AG04449 (cell line): Measurements from ENCODE around the gene ADSS2.

Experiments
- CTCF ChIA-PET: fragments of 350-600 bp; formaldehyde crosslinking; extraction: SDS; loops from one replicate; lab custom pipeline; 2021; ENCODE audit warnings: antibody characterized with exemption; lab: Yijun Ruan, JAX
- POLR2A ChIA-PET: fragments of 400-600, 350-600 bp; formaldehyde crosslinking; extraction: SDS; loops from one replicate; lab custom pipeline; 2020; ENCODE audit warnings: antibody characterized with exemption, inconsistent platforms; lab: Yijun Ruan, JAX
- DNase-seq: peaks from one replicate; pipeline ENCODE4 v3.0.0-alpha.2; 2010; ENCODE audit warnings: low read depth, low spot score
- H3K4me3 ChIP-seq: 2 replicates; pipeline ENCODE4 v1.5.1; 2011; ENCODE audit warnings: low read depth, mild to moderate bottlenecking, control low read depth, low read length
- CTCF ChIP-seq: IDR thresholded peaks from one replicate; pipeline ENCODE4 v1.5.1; 2011; ENCODE audit warnings: mild to moderate bottlenecking, moderate library complexity, low read length, control low read depth, inconsistent platforms; ENCODE audit not compliant: insufficient read depth; ENCODE audit errors: missing control alignments

The ADSS2 gene

GRCh38 chr1:244395965-244396364 lies 55.7 kb downstream of the ADSS2 start:
- POLR2A ChIA-PET, result no interaction called here
- no peak for TF ChIP-seq CTCF
- CTCF ChIA-PET, result no interaction called here
- DNase-seq, result no peak
- no peak overlapping the region for H3K4me3 ChIP-seq

- no peak for DNase-seq
- ChIA-PET POLR2A (no interaction called here), CTCF (no interaction called here)
- TF ChIP-seq CTCF, result no peak
- no peak overlapping the region for H3K4me3 ChIP-seq
Observed at GRCh38 chr1:244394826-244395765, 56.6 kb downstream of the ADSS2 start.

- CTCF ChIA-PET, result no interaction called here
Observed at GRCh38 chr1:244394346-244394745, 57.4 kb downstream of the ADSS2 start.

GRCh38 chr1:244393604-244394176 lies 58.0 kb downstream of the ADSS2 start:
- ChIA-PET CTCF (interaction anchor here (0.7 kb wide), 1 partner anchor 43 kb away, joined by 3 read pairs; no protein-coding TSS in a partner anchor), POLR2A (no interaction called here)
- TF ChIP-seq CTCF, result no peak
- no peak overlapping the region for H3K4me3 ChIP-seq
- DNase-seq, result no peak

More at GRCh38 chr1:244394346-244394745, 57.4 kb downstream of the ADSS2 start:
- POLR2A ChIA-PET, result no interaction called here
- TF ChIP-seq CTCF, result no peak
- H3K4me3 ChIP-seq, result no peak overlapping the region
- no peak for DNase-seq

GRCh38 chr1:244391761-244392160 lies 59.9 kb downstream of the ADSS2 start:
- no peak for DNase-seq
- no peak overlapping the region for H3K4me3 ChIP-seq
- TF ChIP-seq CTCF, result no peak
- POLR2A ChIA-PET, result no interaction called here
- CTCF ChIA-PET, result interaction anchor here (1.0 kb wide), 1 partner anchor 92 kb away, joined by 3 read pairs; no protein-coding TSS in a partner anchor

- POLR2A ChIA-PET, result no interaction called here
- CTCF ChIA-PET, result no interaction called here
- no peak for DNase-seq
- TF ChIP-seq CTCF, result no peak
- no peak overlapping the region for H3K4me3 ChIP-seq
Observed at GRCh38 chr1:244388961-244389360, 62.7 kb downstream of the ADSS2 start.
